Neutrophil (primary cell): ENCODE data around the gene GALNT18.

Source experiments
- H3K27ac ChIP-seq: fragments of 200-600 bp; sonication (generic); 2 replicates; pipeline ENCODE4 v1.5.1; 2016; ENCODE audit warnings: mild to moderate bottlenecking, moderate library complexity
- H3K27me3 ChIP-seq: fragments of 200-600 bp; sonication (generic); 2 replicates; pipeline ENCODE4 v1.6.0; 2016; ENCODE audit warnings: mild to moderate bottlenecking
- H3K36me3 ChIP-seq: fragments of 200-600 bp; sonication (generic); 2 replicates; pipeline ENCODE4 v1.5.1; 2017
- H3K4me1 ChIP-seq, 2 experiments: fragments of 200-600 bp in 1 of 2; sonication (generic) in 1 of 2; 1 replicate in 1 of 2; 2 replicates in 1 of 2; pipeline versions ENCODE4 v1.5.1 to v1.6.1; 2013 to 2016; ENCODE audit warnings: low read depth in 1 of 2, low read length in 1 of 2, mild to moderate bottlenecking in 1 of 2, moderate library complexity in 1 of 2; ENCODE audit not compliant: control insufficient read depth in 1 of 2, insufficient read depth in 1 of 2
- H3K4me3 ChIP-seq, 2 experiments: fragments of 200-600 bp in 1 of 2; sonication (generic) in 1 of 2; 1 replicate in 1 of 2; 2 replicates in 1 of 2; pipeline ENCODE4 v1.5.1; 2013 to 2016; ENCODE audit warnings: low read depth in 1 of 2, low read length in 1 of 2, mild to moderate bottlenecking in 1 of 2, moderate library complexity in 1 of 2
- H3K9me3 ChIP-seq: fragments of 200-600 bp; sonication (generic); 2 replicates; pipeline ENCODE4 v1.5.1; 2016
- CTCF ChIP-seq: fragments of 200-600 bp; sonication (generic); IDR thresholded peaks from 2 replicates; pipeline ENCODE4 v1.5.1; 2016; ENCODE audit warnings: antibody characterized with exemption

The GALNT18 gene

GRCh38 chr11:11499300-11499699, 122.5 kb downstream of the GALNT18 start:
- Histone ChIP-seq H3K27ac (no peak overlapping the region), H3K4me3 (no peak overlapping the region), H3K4me1 (no peaks in the 10 kb centered on the region), H3K36me3 (no peaks in the 10 kb centered on the region), H3K27me3 (no peaks in the 10 kb centered on the region), H3K9me3 (no peaks in the 10 kb centered on the region)
- no peak for TF ChIP-seq CTCF

GRCh38 chr11:11498195-11498594, 123.6 kb downstream of the GALNT18 start:
- no peaks in the 10 kb centered on the region for H3K9me3 ChIP-seq
- H3K4me3 ChIP-seq, result no peak overlapping the region
- no peaks in the 10 kb centered on the region for H3K36me3 ChIP-seq
- no peak overlapping the region for H3K27ac ChIP-seq
- TF ChIP-seq CTCF, result no peak
- no peaks in the 10 kb centered on the region for H3K4me1 ChIP-seq
- H3K27me3 ChIP-seq, result no peaks in the 10 kb centered on the region

GRCh38 chr11:11496879-11497278, 124.9 kb downstream of the GALNT18 start:
- Histone ChIP-seq H3K9me3 (no peaks in the 10 kb centered on the region), H3K27me3 (no peaks in the 10 kb centered on the region), H3K4me1 (no peaks in the 10 kb centered on the region), H3K36me3 (no peaks in the 10 kb centered on the region), H3K27ac (no peak overlapping the region), H3K4me3 (no peak overlapping the region)
- TF ChIP-seq CTCF, result no peak

DNA sequence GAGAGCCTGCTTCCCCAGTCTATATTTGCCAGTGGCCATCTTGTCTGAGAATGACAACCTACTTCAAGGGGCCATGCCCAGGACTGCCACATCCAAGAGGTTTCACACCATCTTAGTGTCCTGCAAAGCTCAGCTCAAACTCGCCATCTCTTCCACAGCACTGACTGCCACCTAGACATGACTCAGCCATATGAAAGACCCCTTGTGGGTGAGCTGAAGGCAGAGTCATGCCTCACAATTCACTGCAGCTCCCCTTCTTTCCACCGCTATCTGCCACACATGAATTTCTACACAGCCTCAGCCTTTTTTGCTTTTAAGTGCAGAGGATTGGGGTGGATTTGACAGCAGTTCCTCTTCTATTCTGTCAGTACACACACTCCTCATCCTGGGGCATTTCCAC, 127.5 kb downstream of the GALNT18 start:
- Histone ChIP-seq H3K9me3 (no peaks in the 10 kb centered on the region), H3K27ac (no peak overlapping the region), H3K27me3 (no peaks in the 10 kb centered on the region), H3K4me3 (no peak overlapping the region), H3K4me1 (no peaks in the 10 kb centered on the region), H3K36me3 (no peaks in the 10 kb centered on the region)
- no peak for TF ChIP-seq CTCF

- no peaks in the 10 kb centered on the region for H3K27me3 ChIP-seq
- no peaks in the 10 kb centered on the region for H3K36me3 ChIP-seq
- H3K4me3 ChIP-seq, result no peak overlapping the region
- no peaks in the 10 kb centered on the region for H3K9me3 ChIP-seq
- no peak for TF ChIP-seq CTCF
- no peak overlapping the region for H3K27ac ChIP-seq
- H3K4me1 ChIP-seq, result no peaks in the 10 kb centered on the region
Observed at GRCh38 chr11:11493698-11494097, 128.1 kb downstream of the GALNT18 start.

DNA sequence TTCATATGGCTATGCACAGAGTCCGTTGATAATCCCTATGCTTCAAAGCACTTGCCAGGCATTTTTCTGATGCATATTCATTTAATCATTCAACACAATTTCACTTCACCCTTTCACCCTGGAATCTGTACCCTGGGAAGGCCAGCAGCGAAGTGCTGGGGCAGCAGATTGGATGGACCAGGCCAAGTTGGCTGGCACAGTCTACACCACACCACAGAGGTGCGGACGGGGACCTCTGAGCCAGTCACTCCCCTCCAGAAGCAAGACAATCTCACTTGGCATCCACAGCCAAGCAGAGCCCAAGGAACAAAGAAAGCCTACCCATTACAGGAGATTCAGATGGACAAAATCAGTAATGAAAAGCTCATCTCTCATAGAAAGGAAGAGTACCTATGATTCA, 130.2 kb downstream of the GALNT18 start:
- peaks cover 1% of the 10 kb centered on the region for H3K27me3 ChIP-seq
- no peaks in the 10 kb centered on the region for H3K36me3 ChIP-seq
- H3K9me3 ChIP-seq, result no peaks in the 10 kb centered on the region
- no peak for TF ChIP-seq CTCF
- no peak overlapping the region for H3K27ac ChIP-seq
- H3K4me3 ChIP-seq, result no peak overlapping the region
- no peaks in the 10 kb centered on the region for H3K4me1 ChIP-seq
